Osteocyte (in vitro differentiated cells): Measurements from ENCODE around the gene BOLA2. TPM values are rescaled to one million over a fixed set of nuclear protein-coding genes. Genes with fewer than 3 reads are reported as not detected.
"Not testable (repeated sequence)": the region's sequence is repeated elsewhere in the genome, so short reads cannot be mapped to it uniquely, and the experiment has no call there.

ENCODE experiments used
- DNase-seq: peaks from one replicate; pipeline ENCODE4 v3.0.0; 2021; ENCODE audit warnings: mixed read lengths; ENCODE audit not compliant: unreplicated experiment; ENCODE audit errors: extremely low spot score
- H3K27ac Mint-ChIP-seq: one replicate; pipeline ENCODE4 v1.8.0; 2021; ENCODE audit warnings: mild to moderate bottlenecking, mixed read lengths; ENCODE audit not compliant: unreplicated experiment
- H3K27me3 Mint-ChIP-seq: one replicate; pipeline ENCODE4 v1.8.0; 2021; ENCODE audit warnings: mixed read lengths; ENCODE audit not compliant: unreplicated experiment
- H3K36me3 Mint-ChIP-seq: one replicate; pipeline ENCODE4 v1.8.0; 2021; ENCODE audit warnings: mixed read lengths; ENCODE audit not compliant: unreplicated experiment
- H3K4me1 Mint-ChIP-seq: one replicate; pipeline ENCODE4 v1.8.0; 2021; ENCODE audit warnings: mixed read lengths; ENCODE audit not compliant: unreplicated experiment
- H3K4me3 Mint-ChIP-seq: one replicate; pipeline ENCODE4 v1.8.0; 2021; ENCODE audit warnings: mild to moderate bottlenecking, moderate library complexity, mixed read lengths; ENCODE audit not compliant: unreplicated experiment
- H3K9me3 Mint-ChIP-seq: one replicate; pipeline ENCODE4 v1.8.0; 2021; ENCODE audit warnings: mixed read lengths; ENCODE audit not compliant: unreplicated experiment
- long read RNA-seq: library from polyadenylated mRNA; unstranded; transcript quantifications from one replicate; pipeline ENCODE4 v2.0.0, GENCODE V29; 2021
- total RNA-seq: library from RNA; stranded (reverse); gene quantifications from 2 replicates; pipeline ENCODE4 v1.2.1, GENCODE V29; 2021

The BOLA2 gene
- total RNA-seq: 3.9 and 4.3 TPM in 2 replicates
- long read RNA-seq, partial matches to known transcripts: 0 of 2 reads
- long read RNA-seq, other reads (novel, unspliced or antisense): 0 of 2 reads

DNA sequence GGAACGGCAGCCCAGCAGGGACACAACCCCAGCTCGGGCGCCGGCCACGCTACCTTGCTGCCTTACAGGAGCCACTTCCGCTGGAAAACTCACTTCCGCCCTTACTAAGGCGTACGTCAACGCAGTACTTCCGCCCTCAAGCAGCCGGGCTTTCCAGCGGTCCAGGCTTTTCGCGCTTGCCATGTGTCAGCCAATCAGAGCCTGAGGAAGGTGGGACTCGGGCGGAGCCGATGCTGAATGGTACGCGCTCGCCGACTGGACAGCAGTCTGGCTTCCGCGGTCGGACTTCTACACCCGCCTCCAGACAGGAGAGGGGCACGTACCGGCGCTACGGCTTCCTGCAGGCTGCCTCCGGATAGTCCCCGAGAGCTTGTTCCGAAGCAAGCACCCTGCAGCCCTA, at the start of gene BOLA2, which contains the start of gene SLX1B:
BOLA2 (minus strand) TSS at position 83 of the 400 bp plus-strand sequence. CDS start 98 bp downstream, outside the sequence.
SLX1B (plus strand) TSS at position 265 of the 400 bp plus-strand sequence.
- H3K27ac Mint-ChIP-seq, H3K4me3 Mint-ChIP-seq, H3K4me1 Mint-ChIP-seq, H3K9me3 Mint-ChIP-seq, DNase-seq, H3K36me3 Mint-ChIP-seq, H3K27me3 Mint-ChIP-seq: not testable (repeated sequence)

- not testable (repeated sequence) for H3K4me3 Mint-ChIP-seq, H3K9me3 Mint-ChIP-seq, H3K27me3 Mint-ChIP-seq, H3K4me1 Mint-ChIP-seq, H3K36me3 Mint-ChIP-seq, H3K27ac Mint-ChIP-seq
- DNase-seq: peak; percentile 81
Measured at GRCh38 chr16:29482276-29482675, 28.1 kb upstream of the BOLA2 start.

DNA sequence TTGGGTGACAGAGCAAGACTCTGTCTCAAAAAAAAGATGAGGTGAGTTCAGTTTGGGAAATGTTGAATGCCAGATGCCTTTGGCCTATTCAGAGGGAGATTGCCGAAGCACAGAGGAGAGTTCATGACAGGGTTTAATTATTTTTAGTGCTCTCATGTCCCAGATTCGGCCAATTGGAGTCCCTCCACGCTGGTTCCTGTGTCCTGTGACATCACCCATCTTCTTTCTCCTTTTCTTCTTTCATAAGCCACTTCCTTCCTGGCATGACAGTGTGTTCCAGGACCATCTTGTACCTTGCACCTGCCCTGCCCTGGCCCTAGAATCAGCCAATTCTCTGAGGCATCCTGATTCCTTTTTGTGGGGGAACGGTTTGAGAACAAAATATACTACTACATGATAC, 17.9 kb upstream of the BOLA2 start:
- H3K4me1 Mint-ChIP-seq, H3K27me3 Mint-ChIP-seq, DNase-seq: not testable (repeated sequence)

DNA sequence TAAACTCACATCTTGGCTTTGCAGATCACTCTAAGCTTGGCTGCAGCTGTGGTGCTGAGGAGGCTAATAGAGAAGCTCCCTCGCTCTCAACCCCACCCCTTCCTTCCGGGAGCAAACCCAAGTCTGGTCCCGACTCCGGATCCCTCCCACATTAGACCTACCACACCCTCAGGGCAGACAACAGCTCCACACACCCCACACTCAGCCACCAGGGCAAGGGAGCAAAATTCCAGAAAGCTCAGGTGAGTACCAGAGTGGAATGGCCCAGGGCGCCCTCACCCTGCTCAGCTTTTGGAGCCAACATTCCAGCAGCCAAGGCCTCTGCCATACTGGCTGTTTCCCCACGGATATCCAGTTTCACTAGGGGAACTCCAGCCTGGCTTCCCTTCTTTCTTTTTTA, 15.5 kb upstream of the BOLA2 start:
- H3K9me3 Mint-ChIP-seq, H3K27me3 Mint-ChIP-seq, H3K36me3 Mint-ChIP-seq, H3K27ac Mint-ChIP-seq, H3K4me3 Mint-ChIP-seq, H3K4me1 Mint-ChIP-seq: not testable (repeated sequence)
- DNase-seq: peak; percentile 86

More for the DNA sequence above, 17.9 kb upstream of the BOLA2 start:
- not testable (repeated sequence) for H3K27ac Mint-ChIP-seq, H3K9me3 Mint-ChIP-seq, H3K36me3 Mint-ChIP-seq, H3K4me3 Mint-ChIP-seq

DNA sequence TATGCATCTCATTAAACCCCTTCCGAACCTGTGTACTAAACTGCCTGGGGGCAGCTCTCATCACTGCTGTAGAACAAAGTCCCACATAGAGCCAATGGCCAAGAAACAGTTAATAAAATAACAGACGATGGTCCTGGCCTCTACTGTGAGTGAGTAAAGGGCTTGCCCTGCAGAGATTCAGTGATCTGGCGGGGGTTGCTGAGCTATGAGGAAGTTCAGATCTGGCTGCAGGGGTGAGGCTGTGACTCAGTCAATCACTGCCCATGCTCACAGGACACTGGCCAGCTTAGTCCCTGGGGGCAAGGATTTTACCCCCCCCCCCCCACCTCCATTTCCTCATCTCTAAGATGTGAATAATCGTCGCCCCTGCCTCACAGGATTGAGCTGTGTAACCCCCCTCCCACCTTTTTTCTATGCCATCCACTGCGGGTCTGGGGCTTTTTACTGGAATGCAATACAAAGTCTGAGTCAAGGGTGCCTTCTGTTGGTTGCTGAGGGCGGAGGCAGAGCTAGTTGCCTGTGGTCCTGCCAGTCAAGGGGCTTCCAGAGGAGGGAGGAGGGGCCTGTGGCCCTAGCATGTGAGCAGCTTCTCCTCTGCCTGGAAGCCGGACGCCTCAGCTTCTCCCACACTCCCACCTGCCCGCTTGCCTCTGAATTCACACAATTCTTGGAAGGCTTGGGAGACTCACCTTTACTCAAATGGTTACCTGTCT, 13.7 kb upstream of the BOLA2 start:
- not testable (repeated sequence) for H3K27me3 Mint-ChIP-seq, H3K4me1 Mint-ChIP-seq, H3K27ac Mint-ChIP-seq, DNase-seq, H3K9me3 Mint-ChIP-seq, H3K36me3 Mint-ChIP-seq, H3K4me3 Mint-ChIP-seq

GRCh38 chr16:29466904-29467303, 12.8 kb upstream of the BOLA2 start:
- not testable (repeated sequence) for H3K36me3 Mint-ChIP-seq, DNase-seq, H3K4me1 Mint-ChIP-seq, H3K9me3 Mint-ChIP-seq, H3K27ac Mint-ChIP-seq, H3K4me3 Mint-ChIP-seq, H3K27me3 Mint-ChIP-seq

- not testable (repeated sequence) for H3K27ac Mint-ChIP-seq, H3K27me3 Mint-ChIP-seq, H3K4me3 Mint-ChIP-seq, H3K4me1 Mint-ChIP-seq, H3K36me3 Mint-ChIP-seq, DNase-seq, H3K9me3 Mint-ChIP-seq
Measured at GRCh38 chr16:29465985-29466824, 12.1 kb upstream of the BOLA2 start.

DNA sequence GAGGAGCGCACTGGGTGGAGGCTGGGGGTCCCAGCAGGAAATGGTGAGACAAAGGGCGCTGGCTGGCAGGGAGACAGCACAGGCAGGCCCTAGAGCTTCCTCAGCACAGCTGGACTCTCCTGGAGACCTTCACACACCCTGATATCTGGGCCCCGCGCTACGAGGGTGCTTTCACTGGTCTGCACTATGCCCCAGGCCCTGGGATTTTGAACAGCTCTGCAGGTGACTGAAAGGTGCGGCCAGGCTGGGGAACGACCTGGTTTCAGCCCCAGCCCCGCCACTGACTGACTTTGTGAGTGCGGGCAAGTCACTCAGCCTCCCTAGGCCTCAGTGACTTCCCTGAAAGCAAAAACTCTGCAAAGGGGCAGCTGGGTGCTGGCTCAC, 6.5 kb upstream of the BOLA2 start:
- H3K36me3 Mint-ChIP-seq, H3K9me3 Mint-ChIP-seq, DNase-seq, H3K27ac Mint-ChIP-seq, H3K4me3 Mint-ChIP-seq, H3K27me3 Mint-ChIP-seq, H3K4me1 Mint-ChIP-seq: not testable (repeated sequence)

GRCh38 chr16:29459706-29460646, 5.8 kb upstream of the BOLA2 start, which contains the start of gene SULT1A4:
Gene SULT1A4, plus strand, starts transcription at chr16:29459913. Its CDS starts 1,473 bp downstream, at chr16:29461386.
- H3K36me3 Mint-ChIP-seq, H3K4me3 Mint-ChIP-seq, H3K9me3 Mint-ChIP-seq, DNase-seq, H3K27ac Mint-ChIP-seq, H3K27me3 Mint-ChIP-seq, H3K4me1 Mint-ChIP-seq: not testable (repeated sequence)

GRCh38 chr16:29457660-29458059, 3.5 kb upstream of the BOLA2 start:
- H3K4me3 Mint-ChIP-seq, H3K27me3 Mint-ChIP-seq, H3K27ac Mint-ChIP-seq, H3K9me3 Mint-ChIP-seq, H3K4me1 Mint-ChIP-seq, DNase-seq, H3K36me3 Mint-ChIP-seq: not testable (repeated sequence)

DNA sequence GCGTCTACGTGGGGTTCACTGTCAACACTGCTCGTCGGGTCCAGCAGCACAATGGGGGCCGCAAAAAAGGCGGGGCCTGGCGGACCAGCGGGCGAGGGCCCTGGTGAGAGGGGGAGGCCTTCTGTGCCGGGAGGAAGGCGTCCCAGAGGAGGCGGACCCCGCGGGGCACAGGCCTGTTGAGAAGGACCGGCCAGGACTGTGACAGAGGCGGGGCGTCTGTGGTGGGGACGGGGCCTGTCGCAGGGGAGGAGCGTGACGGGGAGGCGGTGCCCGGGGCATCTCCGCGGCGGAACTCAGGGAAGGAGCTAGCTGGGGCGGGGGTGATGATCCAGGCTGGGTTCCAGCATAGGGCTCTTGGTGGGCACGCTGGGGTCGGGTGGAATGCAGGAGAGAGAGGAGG, 677 bp upstream of the BOLA2 start:
- H3K9me3 Mint-ChIP-seq, H3K27me3 Mint-ChIP-seq, H3K36me3 Mint-ChIP-seq, H3K27ac Mint-ChIP-seq, H3K4me1 Mint-ChIP-seq, DNase-seq, H3K4me3 Mint-ChIP-seq: not testable (repeated sequence)
